H9 (cell line): ENCODE measurements around the gene SLC25A12. TPM values are rescaled to one million over a fixed set of nuclear protein-coding genes. Genes with fewer than 3 reads are reported as not detected.

Experiments used
- DNase-seq: peaks from one replicate; pipeline ENCODE4 v3.0.0-alpha.2; 2017
- H2AFZ ChIP-seq: one replicate; pipeline ENCODE4 v1.6.1; 2013; ENCODE audit warnings: mild to moderate bottlenecking, low read length, control low read depth, moderate library complexity
- H2AK5ac ChIP-seq: 2 replicates; pipeline ENCODE4 v1.6.1; 2013; ENCODE audit warnings: low read length, control low read depth, mixed read lengths; ENCODE audit not compliant: insufficient read length
- H2BK120ac ChIP-seq: one replicate; pipeline ENCODE4 v1.6.1; 2013; ENCODE audit warnings: low read depth, mild to moderate bottlenecking, low read length, control low read depth, inconsistent platforms; ENCODE audit not compliant: poor library complexity, severe bottlenecking
- H2BK12ac ChIP-seq: 2 replicates; pipeline ENCODE4 v1.6.1; 2013; ENCODE audit warnings: low read length, control low read depth, mixed read lengths, low read depth; ENCODE audit not compliant: insufficient read length
- H2BK15ac ChIP-seq: 2 replicates; pipeline ENCODE4 v1.6.1; 2013; ENCODE audit warnings: low read depth, low read length, control low read depth
- H2BK20ac ChIP-seq: one replicate; pipeline ENCODE4 v1.6.1; 2013; ENCODE audit warnings: low read depth, mild to moderate bottlenecking, low read length, control low read depth, inconsistent platforms; ENCODE audit not compliant: poor library complexity, severe bottlenecking
- H2BK5ac ChIP-seq: 2 replicates; pipeline ENCODE4 v1.6.1; 2013; ENCODE audit warnings: low read length, control low read depth, mixed read lengths; ENCODE audit not compliant: insufficient read length
- H3K14ac ChIP-seq: 2 replicates; pipeline ENCODE4 v1.6.1; 2013; ENCODE audit warnings: low read length, control low read depth; ENCODE audit not compliant: insufficient read depth
- H3K18ac ChIP-seq: 2 replicates; pipeline ENCODE4 v1.6.1; 2013; ENCODE audit warnings: low read depth, mild to moderate bottlenecking, mixed read lengths, low read length, control low read depth; ENCODE audit not compliant: insufficient read length
- H3K23ac ChIP-seq: 2 replicates; pipeline ENCODE4 v1.6.1; 2013; ENCODE audit warnings: low read length, control low read depth, mixed read lengths, low read depth; ENCODE audit not compliant: insufficient read length
- H3K23me2 ChIP-seq: 2 replicates; pipeline ENCODE4 v1.6.1; 2013; ENCODE audit warnings: low read depth, mild to moderate bottlenecking, mixed read lengths, low read length, control low read depth; ENCODE audit not compliant: insufficient read length, poor library complexity, severe bottlenecking
- H3K27ac ChIP-seq: 2 replicates; pipeline ENCODE4 v1.5.1; 2013; ENCODE audit warnings: low read length, control low read depth, mixed read lengths, low read depth; ENCODE audit not compliant: insufficient read length
- H3K27me3 ChIP-seq: 2 replicates; pipeline ENCODE4 v1.6.1; 2013; ENCODE audit warnings: low read length, control low read depth, inconsistent platforms; ENCODE audit not compliant: insufficient read depth
- H3K4ac ChIP-seq: 2 replicates; pipeline ENCODE4 v1.6.1; 2013; ENCODE audit warnings: low read depth, mild to moderate bottlenecking, control low read depth, inconsistent platforms, low read length, moderate library complexity
- H3K4me1 ChIP-seq: 2 replicates; pipeline ENCODE4 v1.6.1; 2013; ENCODE audit warnings: low read length, control low read depth, inconsistent platforms; ENCODE audit not compliant: insufficient read depth
- H3K4me2 ChIP-seq: 2 replicates; pipeline ENCODE4 v1.6.1; 2013; ENCODE audit warnings: low read length, control low read depth, mixed read lengths; ENCODE audit not compliant: insufficient read length, insufficient read depth
- H3K56ac ChIP-seq: 2 replicates; pipeline ENCODE4 v1.6.1; 2013; ENCODE audit warnings: low read depth, mild to moderate bottlenecking, mixed read lengths, low read length, control low read depth; ENCODE audit not compliant: insufficient read length
- H3K79me1 ChIP-seq: 2 replicates; pipeline ENCODE4 v1.6.1; 2013; ENCODE audit warnings: low read depth, mild to moderate bottlenecking, moderate library complexity, low read length, control low read depth, inconsistent platforms; ENCODE audit not compliant: insufficient read depth, poor library complexity, severe bottlenecking
- H3K79me2 ChIP-seq: 2 replicates; pipeline ENCODE4 v1.6.1; 2013; ENCODE audit warnings: low read length, control low read depth, inconsistent platforms; ENCODE audit not compliant: insufficient read depth
- H3K9ac ChIP-seq: 2 replicates; pipeline ENCODE4 v1.6.1; 2013; ENCODE audit warnings: low read length, control low read depth, mixed read lengths; ENCODE audit not compliant: insufficient read length; ENCODE audit errors: extremely low read depth
- H3K9me3 ChIP-seq: one replicate; pipeline ENCODE4 v1.6.1; 2013; ENCODE audit warnings: low read depth, low read length, inconsistent platforms; ENCODE audit not compliant: control insufficient read depth
- H3T11ph ChIP-seq: one replicate; pipeline ENCODE4 v1.6.1; 2013; ENCODE audit warnings: mild to moderate bottlenecking, low read length, control low read depth, inconsistent platforms
- H4K20me1 ChIP-seq: one replicate; pipeline ENCODE4 v1.6.1; 2013; ENCODE audit not compliant: control insufficient read depth, insufficient read length, insufficient read depth
- H4K5ac ChIP-seq: 2 replicates; pipeline ENCODE4 v1.6.1; 2013; ENCODE audit warnings: low read depth, mild to moderate bottlenecking, mixed read lengths, low read length, control low read depth; ENCODE audit not compliant: insufficient read length
- H4K8ac ChIP-seq: replicated peaks from 2 replicates; pipeline ENCODE4 v1.6.1; 2013; ENCODE audit warnings: low read length, control low read depth, mixed read lengths, low read depth; ENCODE audit not compliant: insufficient read length
- H4K91ac ChIP-seq: 2 replicates; pipeline ENCODE4 v1.6.1; 2013; ENCODE audit warnings: low read depth, mild to moderate bottlenecking, moderate library complexity, mixed read lengths, low read length, control low read depth; ENCODE audit not compliant: insufficient read length
- H3K27ac Mint-ChIP-seq, 3 experiments: 2 replicates in 2 of 3; 3 replicates in 1 of 3; pipeline ENCODE4 v1.8.0; 2020 to 2021; ENCODE audit warnings: mixed read lengths in 3 of 3, mild to moderate bottlenecking in 1 of 3, moderate library complexity in 1 of 3
- H3K27me3 Mint-ChIP-seq: 2 replicates; pipeline ENCODE4 v1.8.0; 2021; ENCODE audit warnings: low read depth, mild to moderate bottlenecking, moderate library complexity, mixed read lengths
- H3K36me3 Mint-ChIP-seq, 3 experiments: 2 replicates in 2 of 3; 3 replicates in 1 of 3; pipeline ENCODE4 v1.8.0; 2020 to 2021; ENCODE audit warnings: low read depth in 3 of 3, mixed read lengths in 3 of 3; ENCODE audit not compliant: insufficient read depth in 1 of 3
- H3K4me1 Mint-ChIP-seq, 2 experiments: 2 replicates each; pipeline ENCODE4 v1.8.0; 2020; ENCODE audit warnings: mixed read lengths in 2 of 2
- H3K4me3 Mint-ChIP-seq, 2 experiments: 2 replicates in 1 of 2; 3 replicates in 1 of 2; pipeline ENCODE4 v1.8.0; 2020 to 2021; ENCODE audit warnings: mild to moderate bottlenecking in 2 of 2, mixed read lengths in 2 of 2, moderate library complexity in 1 of 2
- H3K9me3 Mint-ChIP-seq, 2 experiments: 2 replicates in 1 of 2; 3 replicates in 1 of 2; pipeline ENCODE4 v1.8.0; 2020; ENCODE audit warnings: mild to moderate bottlenecking in 2 of 2, mixed read lengths in 2 of 2, moderate library complexity in 1 of 2
- CTCF ChIP-seq: fragments of 200-600 bp; sonication (generic); conservative IDR thresholded peaks from 3 replicates; pipeline ENCODE4 v1.8.0; 2021; ENCODE audit warnings: antibody characterized with exemption, mild to moderate bottlenecking
- WGBS: extraction: QIAGEN DNeasy Blood & Tissue Kit; methylation state at CpG from one replicate; pipeline ENCODE4 v1.1.7; 2013; ENCODE audit warnings: missing lambda C conversion rate, low lambda C conversion rate, mixed read lengths; ENCODE audit not compliant: insufficient read length; ENCODE audit errors: extremely low coverage; 5-methylcytosine and 5-hydroxymethylcytosine counted together
- total RNA-seq: library from RNA; stranded (reverse); gene quantifications from 2 replicates; pipeline ENCODE4 v1.2.1, GENCODE V29; 2021

SLC25A12 gene
- total RNA-seq, 1 experiment from 2014 or later, result 10.1 TPM

- Histone ChIP-seq H3K18ac (no peak overlapping the region), H2BK20ac (no peak overlapping the region), H2BK12ac (no peak overlapping the region), H4K8ac (no peak overlapping the region), H3K9ac (no peak overlapping the region), H2BK5ac (no peak overlapping the region), H3K4me1 (no peaks in the 10 kb centered on the region), H3K4ac (no peak overlapping the region), H2BK120ac (no peak overlapping the region), H3K4me2 (no peak overlapping the region), H3K27me3 (no peaks in the 10 kb centered on the region), H4K5ac (no peak overlapping the region), H4K91ac (no peak overlapping the region), H3K27ac (no peak overlapping the region), H3T11ph (no peak overlapping the region), H3K56ac (no peak overlapping the region), H3K14ac (no peak overlapping the region), H3K23ac (no peak overlapping the region), H3K79me2 (no peaks in the 10 kb centered on the region), H2AFZ (no peak overlapping the region), H3K79me1 (no peaks in the 10 kb centered on the region), H3K23me2 (no peaks in the 10 kb centered on the region), H2BK15ac (no peak overlapping the region), H2AK5ac (no peak overlapping the region), H4K20me1 (no peaks in the 10 kb centered on the region), H3K9me3 (no peaks in the 10 kb centered on the region)
- H3K27ac Mint-ChIP-seq, result no peak overlapping the region
- H3K4me3 Mint-ChIP-seq, result no peak overlapping the region
- no peak for DNase-seq
- TF ChIP-seq CTCF, result no peak
- no peaks in the 10 kb centered on the region for H3K9me3 Mint-ChIP-seq
- no peaks in the 10 kb centered on the region for H3K4me1 Mint-ChIP-seq
- H3K36me3 Mint-ChIP-seq, result peaks cover 0 to 13% (median 1%) of the 10 kb centered on the region in 3 experiments; a peak in 5 of 7 replicates
- H3K27me3 Mint-ChIP-seq, result no peaks in the 10 kb centered on the region
- no CpG with 5 or more reads among the region's 2 CpGs for WGBS
Observed at GRCh38 chr2:171858397-171858958, 35.6 kb downstream of the SLC25A12 start.
